ENCODE measurements around the gene STK40.

STK40 gene

GRCh38 chr1:36342426-36343185 lies 43.1 kb downstream of the STK40 start:
- DNase-seq (ENCODE audit: insufficient read length, low spot score) (peak; percentile 55), FAIRE-seq (peak; percentile 69)
- TF ChIP-seq TAF1 (IDR thresholded peaks at IDR 0.05; ENCODE audit: low read depth, low read length) (no peak), SPI1 (IDR thresholded peaks at IDR 0.05; ENCODE audit: low read depth, low read length) (no peak), POU2F2 (IDR thresholded peaks at IDR 0.05; ENCODE audit: low read depth, low read length) (no peak), PAX5 (IDR thresholded peaks at IDR 0.05; ENCODE audit: insufficient read depth, low read length, severe bottlenecking) (no peak), POLR2AphosphoS5 (IDR thresholded peaks at IDR 0.05; ENCODE audit: low read depth, low read length) (no peak), POLR2A (IDR thresholded peaks at IDR 0.05; ENCODE audit: low read depth, low read length) (no peak)

DNA sequence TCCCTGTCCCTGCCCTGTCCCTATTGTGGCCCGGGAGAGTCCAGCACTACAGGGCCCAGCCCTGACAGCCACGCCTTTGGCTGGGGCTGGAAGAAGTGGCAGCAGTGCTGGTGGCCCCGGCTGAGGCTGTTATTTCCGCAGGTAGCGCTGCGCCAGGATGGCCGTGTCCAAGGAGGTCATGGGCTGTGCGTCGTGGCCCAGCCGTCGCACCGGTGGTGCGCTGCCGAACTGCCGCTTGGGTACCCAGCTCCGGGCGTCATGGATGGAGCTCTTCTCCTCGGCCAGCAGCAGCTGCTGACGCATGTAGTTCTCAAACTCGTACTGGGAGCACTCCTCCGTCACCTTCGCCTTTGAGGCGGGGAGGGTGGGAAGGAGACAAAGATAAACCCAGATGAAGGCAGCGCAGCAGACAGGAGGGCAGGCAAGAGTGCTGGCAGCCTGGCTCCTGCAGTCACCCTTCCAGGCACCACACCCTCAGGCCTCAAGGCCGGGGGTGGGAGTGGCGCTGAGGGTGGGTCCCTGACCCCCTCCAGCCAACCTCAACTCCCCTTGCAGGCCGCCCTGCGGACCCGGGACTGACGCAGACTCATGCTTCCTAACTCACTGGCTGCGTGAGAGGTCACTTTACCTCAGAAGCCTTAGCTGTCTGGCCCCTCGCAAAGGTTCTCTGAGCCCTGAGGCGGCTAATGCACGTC lies 44.0 kb downstream of the STK40 start:
- FAIRE-seq (no peak), DNase-seq (ENCODE audit: insufficient read length, low spot score) (no peak)
- no peak for TF ChIP-seq SPI1 (IDR thresholded peaks at IDR 0.05; ENCODE audit: low read depth, low read length)
- no peak for TF ChIP-seq PAX5 (IDR thresholded peaks at IDR 0.05; ENCODE audit: insufficient read depth, low read length, severe bottlenecking)
- TF ChIP-seq POLR2A (IDR thresholded peaks at IDR 0.05; ENCODE audit: low read depth, low read length) = no peak
- no peak for TF ChIP-seq POU2F2 (IDR thresholded peaks at IDR 0.05; ENCODE audit: low read depth, low read length)
- no peak for TF ChIP-seq POLR2AphosphoS5 (IDR thresholded peaks at IDR 0.05; ENCODE audit: low read depth, low read length)
- TF ChIP-seq TAF1 (IDR thresholded peaks at IDR 0.05; ENCODE audit: low read depth, low read length) = no peak

GRCh38 chr1:36339615-36340014 lies 46.1 kb downstream of the STK40 start:
- no peak for TF ChIP-seq POLR2A (IDR thresholded peaks at IDR 0.05; ENCODE audit: low read depth, low read length)
- no peak for TF ChIP-seq POLR2AphosphoS5 (IDR thresholded peaks at IDR 0.05; ENCODE audit: low read depth, low read length)
- no peak for TF ChIP-seq SPI1 (IDR thresholded peaks at IDR 0.05; ENCODE audit: low read depth, low read length)
- DNase-seq (ENCODE audit: insufficient read length, low spot score) (no peak), FAIRE-seq (no peak)

DNA sequence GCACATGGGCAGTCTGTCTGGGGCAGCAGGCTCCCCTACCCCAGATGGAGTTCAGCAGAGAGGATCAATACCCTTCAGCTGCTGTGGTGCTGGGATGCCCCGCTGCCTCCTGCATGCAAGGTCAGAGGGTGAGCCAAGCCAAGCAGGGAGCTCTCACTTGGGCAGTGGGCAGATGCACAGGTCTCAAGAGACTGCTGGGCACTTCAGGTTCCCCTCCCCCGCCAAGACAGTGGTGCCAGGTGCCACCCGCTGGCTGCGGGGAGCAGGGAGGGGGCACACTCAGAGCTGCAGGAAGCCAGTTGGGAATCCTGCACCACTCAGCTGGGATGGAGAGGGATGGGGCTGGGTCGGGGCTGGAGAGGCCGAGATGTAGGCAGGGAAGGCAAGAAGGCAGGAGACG lies 46.5 kb downstream of the STK40 start:
- DNase-seq (ENCODE audit: insufficient read length, low spot score) (no peak), FAIRE-seq (no peak)
- TF ChIP-seq POLR2A (IDR thresholded peaks at IDR 0.05; ENCODE audit: low read depth, low read length) = no peak
- TF ChIP-seq POU2F2 (IDR thresholded peaks at IDR 0.05; ENCODE audit: low read depth, low read length) = no peak
- TF ChIP-seq SPI1 (IDR thresholded peaks at IDR 0.05; ENCODE audit: low read depth, low read length) = no peak
- no peak for TF ChIP-seq PAX5 (IDR thresholded peaks at IDR 0.05; ENCODE audit: insufficient read depth, low read length, severe bottlenecking)
- no peak for TF ChIP-seq POLR2AphosphoS5 (IDR thresholded peaks at IDR 0.05; ENCODE audit: low read depth, low read length)
- TF ChIP-seq TAF1 (IDR thresholded peaks at IDR 0.05; ENCODE audit: low read depth, low read length) = no peak

GRCh38 chr1:36337830-36338229 lies 47.9 kb downstream of the STK40 start:
- FAIRE-seq (no peak), DNase-seq (ENCODE audit: insufficient read length, low spot score) (no peak)
- TF ChIP-seq POLR2A (IDR thresholded peaks at IDR 0.05; ENCODE audit: low read depth, low read length) (no peak), POU2F2 (IDR thresholded peaks at IDR 0.05; ENCODE audit: low read depth, low read length) (no peak), POLR2AphosphoS5 (IDR thresholded peaks at IDR 0.05; ENCODE audit: low read depth, low read length) (no peak), TAF1 (IDR thresholded peaks at IDR 0.05; ENCODE audit: low read depth, low read length) (no peak), PAX5 (IDR thresholded peaks at IDR 0.05; ENCODE audit: insufficient read depth, low read length, severe bottlenecking) (no peak), SPI1 (IDR thresholded peaks at IDR 0.05; ENCODE audit: low read depth, low read length) (no peak)

DNA sequence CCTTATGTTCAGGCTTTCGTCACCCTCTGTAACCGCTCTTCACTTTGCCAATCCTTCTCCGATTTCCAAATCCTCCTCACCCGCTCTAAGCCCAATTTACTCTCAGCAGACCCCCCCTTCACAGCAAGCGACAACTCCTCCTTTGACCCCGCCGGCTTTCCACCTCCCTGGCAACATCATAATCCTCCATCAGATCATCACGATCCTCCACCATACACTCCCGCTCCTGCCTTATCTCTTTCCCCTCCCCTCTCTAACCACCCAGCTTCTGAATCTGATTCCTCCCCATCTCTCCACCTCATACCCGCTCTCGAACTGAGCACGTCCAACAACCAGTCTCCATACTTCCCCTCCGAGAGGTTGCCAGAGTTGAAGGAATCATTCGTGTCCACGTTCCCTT lies 54.8 kb downstream of the STK40 start:
- FAIRE-seq (no peak), DNase-seq (ENCODE audit: insufficient read length, low spot score) (no peak)
- no peak for TF ChIP-seq PAX5 (IDR thresholded peaks at IDR 0.05; ENCODE audit: insufficient read depth, low read length, severe bottlenecking)
- no peak for TF ChIP-seq POLR2A (IDR thresholded peaks at IDR 0.05; ENCODE audit: low read depth, low read length)
- TF ChIP-seq SPI1 (IDR thresholded peaks at IDR 0.05; ENCODE audit: low read depth, low read length) = no peak
- no peak for TF ChIP-seq POLR2AphosphoS5 (IDR thresholded peaks at IDR 0.05; ENCODE audit: low read depth, low read length)
- TF ChIP-seq POU2F2 (IDR thresholded peaks at IDR 0.05; ENCODE audit: low read depth, low read length) = no peak
- no peak for TF ChIP-seq TAF1 (IDR thresholded peaks at IDR 0.05; ENCODE audit: low read depth, low read length)

- DNase-seq (ENCODE audit: insufficient read length, low spot score) (no peak), FAIRE-seq (no peak)
- TF ChIP-seq POLR2AphosphoS5 (IDR thresholded peaks at IDR 0.05; ENCODE audit: low read depth, low read length) (no peak), POU2F2 (IDR thresholded peaks at IDR 0.05; ENCODE audit: low read depth, low read length) (no peak), TAF1 (IDR thresholded peaks at IDR 0.05; ENCODE audit: low read depth, low read length) (no peak), PAX5 (IDR thresholded peaks at IDR 0.05; ENCODE audit: insufficient read depth, low read length, severe bottlenecking) (no peak)
These were observed 55.9 kb downstream of the STK40 start for GRCh38 chr1:36329817-36330216.

GRCh38 chr1:36328713-36329112 lies 57.0 kb downstream of the STK40 start:
- FAIRE-seq = no peak
- no peak for DNase-seq (ENCODE audit: insufficient read length, low spot score)
- TF ChIP-seq SPI1 (IDR thresholded peaks at IDR 0.05; ENCODE audit: low read depth, low read length) (no peak), PAX5 (IDR thresholded peaks at IDR 0.05; ENCODE audit: insufficient read depth, low read length, severe bottlenecking) (no peak), POLR2AphosphoS5 (IDR thresholded peaks at IDR 0.05; ENCODE audit: low read depth, low read length) (no peak)

DNA sequence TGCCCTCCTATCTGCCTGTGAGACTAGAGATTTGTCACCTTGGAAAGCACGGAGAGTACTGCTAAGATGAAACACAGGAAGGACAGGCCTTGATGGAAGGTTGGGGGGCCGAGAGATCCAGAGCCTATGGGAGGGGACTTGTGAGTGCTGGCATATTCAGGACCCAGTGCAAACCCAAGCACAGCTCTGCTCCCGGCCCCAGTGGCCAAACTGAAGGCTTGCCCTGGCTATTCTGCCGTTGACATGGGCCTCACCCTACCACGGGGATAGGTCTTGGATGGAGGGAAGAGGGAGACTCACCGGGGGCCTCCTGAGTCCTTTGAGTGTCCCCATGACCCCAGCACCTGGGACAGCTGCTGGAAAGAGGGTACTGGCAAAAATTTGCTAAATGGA lies 57.6 kb downstream of the STK40 start:
- FAIRE-seq (no peak), DNase-seq (ENCODE audit: insufficient read length, low spot score) (no peak)
- TF ChIP-seq SPI1 (IDR thresholded peaks at IDR 0.05; ENCODE audit: low read depth, low read length) (no peak), POLR2AphosphoS5 (IDR thresholded peaks at IDR 0.05; ENCODE audit: low read depth, low read length) (no peak), TAF1 (IDR thresholded peaks at IDR 0.05; ENCODE audit: low read depth, low read length) (no peak), POLR2A (IDR thresholded peaks at IDR 0.05; ENCODE audit: low read depth, low read length) (no peak), PAX5 (IDR thresholded peaks at IDR 0.05; ENCODE audit: insufficient read depth, low read length, severe bottlenecking) (no peak), POU2F2 (IDR thresholded peaks at IDR 0.05; ENCODE audit: low read depth, low read length) (no peak)

Data from GM12891 (cell line).